ENCODE data around the gene CLDN7. TPM values are rescaled to one million over a fixed set of nuclear protein-coding genes. Genes with fewer than 3 reads are reported as not detected.

Gene CLDN7
- total RNA-seq, 1 experiment from 2014 or later = 177 TPM

- Histone ChIP-seq H2BK5ac (ENCODE audit: insufficient read length, low read length) (no peak within 1 kb of the TSS), H4K91ac (ENCODE audit: insufficient read length, low read depth, low read length) (no peak within 1 kb of the TSS), H2AK5ac (ENCODE audit: insufficient read length, low read length) (no peak within 1 kb of the TSS), H3K14ac (ENCODE audit: insufficient read depth, low read length) (peak within 1 kb of the TSS; percentile 46; the same call in 1 of the 2 replicates), H3K27ac (ENCODE audit: insufficient read length, low read depth, low read length) (no peak within 1 kb of the TSS), H3K18ac (ENCODE audit: insufficient read length, low read depth, low read length) (peak within 1 kb of the TSS; percentile 27), H3K4me1 (ENCODE audit: insufficient read depth, low read length) (no peaks in the 10 kb centered on the region; the same call in 1 of the 2 replicates), H3T11ph (ENCODE audit: low read length) (no peak within 1 kb of the TSS), H4K5ac (ENCODE audit: insufficient read length, low read depth, low read length) (no peak within 1 kb of the TSS), H3K79me1 (ENCODE audit: insufficient read depth, low read depth, low read length, poor library complexity, severe bottlenecking) (no peaks in the 10 kb centered on the region), H3K9me3 (ENCODE audit: control insufficient read depth, low read depth, low read length) (no peaks in the 10 kb centered on the region), H2BK12ac (ENCODE audit: insufficient read length, low read depth, low read length) (no peak within 1 kb of the TSS), H3K4ac (ENCODE audit: low read depth, low read length) (no peak within 1 kb of the TSS), H2BK120ac (ENCODE audit: low read depth, low read length, poor library complexity, severe bottlenecking) (no peak within 1 kb of the TSS), H4K20me1 (ENCODE audit: control insufficient read depth, insufficient read depth, insufficient read length) (no peaks in the 10 kb centered on the region), H2BK20ac (ENCODE audit: low read depth, low read length, poor library complexity, severe bottlenecking) (no peak within 1 kb of the TSS), H2BK15ac (ENCODE audit: low read depth, low read length) (no peak within 1 kb of the TSS), H2AFZ (ENCODE audit: low read length) (no peak within 1 kb of the TSS), H4K8ac (replicated peaks; ENCODE audit: insufficient read length, low read depth, low read length) (no peak within 1 kb of the TSS), H3K27me3 (ENCODE audit: insufficient read depth, low read length) (no peaks in the 10 kb centered on the region), H3K23ac (ENCODE audit: insufficient read length, low read depth, low read length) (no peak within 1 kb of the TSS), H3K4me2 (ENCODE audit: insufficient read depth, insufficient read length, low read length) (peak within 1 kb of the TSS; percentile 84), H3K56ac (ENCODE audit: insufficient read length, low read depth, low read length) (no peak within 1 kb of the TSS), H3K79me2 (ENCODE audit: insufficient read depth, low read length) (no peaks in the 10 kb centered on the region), H3K9ac (ENCODE audit: extremely low read depth, insufficient read length, low read length) (peak within 1 kb of the TSS; percentile 52), H3K23me2 (ENCODE audit: insufficient read length, low read depth, low read length, poor library complexity, severe bottlenecking) (peaks cover 21% of the 10 kb centered on the region)
- no CpG with 5 or more reads among the region's 63 CpGs for WGBS (ENCODE audit: extremely low coverage, insufficient read length, low lambda C conversion rate)
- no peak for TF ChIP-seq CTCF (conservative IDR thresholded peaks at IDR 0.05)
- Mint-ChIP-seq H3K9me3 (no peaks in the 10 kb centered on the region; a peak in 1 of 5 replicates), H3K36me3 (ENCODE audit: insufficient read depth in 1 of 3, low read depth in 3 of 3) (peaks cover 15 to 46% (median 38%) of the 10 kb centered on the region in 3 experiments; a peak in 6 of 7 replicates), H3K4me3 (peak within 1 kb of the TSS; percentile 95 to 97), H3K27ac (peak within 1 kb of the TSS; percentile 57 to 98 (median 66); a peak in 6 of 7 replicates), H3K27me3 (ENCODE audit: low read depth) (peaks cover 1% of the 10 kb centered on the region; the same call in 1 of the 2 replicates), H3K4me1 (peaks cover 51 to 52% of the 10 kb centered on the region in 2 experiments)
- DNase-seq = peak; percentile 90
These were observed 42.3 kb downstream of the CLDN7 start, which contains the start of the genes ACADVL and DLG4 for GRCh38 chr17:7219812-7220592. TSS of gene ACADVL (plus strand) at chr17:7219938. CDS start at chr17:7219985, 47 bp downstream. TSS of gene DLG4 (minus strand) at chr17:7219836.

All from H9 (cell line).